Hematopoietic multipotent progenitor cell treated with erythropoietin and hydrocortisone succinate and interleukin-3 and kit ligand, for 17 days (in vitro differentiated cells): ENCODE results near the gene CPB2.

Experiments
- DNase-seq: peaks from one replicate; pipeline ENCODE4 v3.0.0-alpha.2; 2015; ENCODE audit warnings: low spot score

Gene CPB2

GRCh38 chr13:46050771-46051170 is 54.1 kb downstream of the CPB2 start:
- DNase-seq = no peak

- DNase-seq = no peak
These were observed 59.4 kb downstream of the CPB2 start for GRCh38 chr13:46045424-46045823.

DNA sequence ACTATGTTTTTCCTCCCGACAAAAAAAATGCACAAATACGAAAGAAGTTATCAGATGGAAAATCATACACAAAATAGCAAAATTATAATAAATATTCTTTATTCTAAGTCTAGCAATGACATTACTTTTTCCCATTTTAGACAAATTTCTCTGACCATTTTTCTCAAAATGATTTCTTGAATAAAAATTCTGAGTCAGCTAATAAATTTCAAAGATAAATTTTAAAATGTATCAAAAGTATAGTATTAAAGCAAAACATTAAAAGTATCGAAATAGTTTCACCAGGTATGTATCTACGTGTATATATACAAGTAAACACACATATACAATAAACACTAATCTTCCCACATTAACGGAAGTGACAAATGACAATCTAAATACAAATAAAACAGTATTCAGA is 61.2 kb downstream of the CPB2 start:
- DNase-seq = no peak

DNA sequence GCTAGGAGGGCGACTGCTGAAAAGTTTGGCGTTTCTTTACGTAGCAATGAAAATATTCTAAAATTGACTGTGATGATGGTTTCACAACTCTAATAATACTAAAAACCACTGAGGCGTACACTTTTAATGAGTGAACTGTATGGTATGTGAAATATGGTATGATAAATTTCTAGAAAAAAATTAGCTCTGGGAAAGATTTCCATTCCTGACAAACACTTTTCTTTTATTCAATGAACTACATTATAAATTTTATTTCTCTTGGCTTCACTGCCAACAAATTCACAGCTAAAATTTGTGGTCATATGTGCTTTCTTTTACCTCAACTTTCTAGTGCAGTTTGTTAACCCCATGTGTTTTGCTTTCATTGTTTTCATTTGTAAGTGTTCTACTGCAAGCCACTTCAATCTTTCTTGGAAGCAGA is 63.4 kb downstream of the CPB2 start:
- DNase-seq = no peak

DNA sequence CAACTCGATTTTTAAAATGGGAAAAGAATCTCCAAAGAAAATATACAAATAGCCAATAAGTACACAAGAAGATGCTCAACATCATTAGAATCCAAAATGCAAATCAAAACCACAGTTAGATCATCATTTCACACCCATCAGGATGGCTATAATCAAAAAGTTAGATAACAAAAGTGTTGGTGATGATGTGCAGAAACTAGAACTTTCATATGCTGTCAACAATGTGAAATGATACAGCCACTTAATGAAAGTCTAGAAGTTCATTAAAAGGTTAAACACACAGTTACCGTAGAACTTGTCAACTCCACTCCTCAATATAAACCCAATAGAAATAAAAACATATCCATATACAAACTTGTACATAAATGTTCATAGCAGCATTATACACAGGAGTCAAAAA is 64.1 kb downstream of the CPB2 start:
- no peak for DNase-seq

DNA sequence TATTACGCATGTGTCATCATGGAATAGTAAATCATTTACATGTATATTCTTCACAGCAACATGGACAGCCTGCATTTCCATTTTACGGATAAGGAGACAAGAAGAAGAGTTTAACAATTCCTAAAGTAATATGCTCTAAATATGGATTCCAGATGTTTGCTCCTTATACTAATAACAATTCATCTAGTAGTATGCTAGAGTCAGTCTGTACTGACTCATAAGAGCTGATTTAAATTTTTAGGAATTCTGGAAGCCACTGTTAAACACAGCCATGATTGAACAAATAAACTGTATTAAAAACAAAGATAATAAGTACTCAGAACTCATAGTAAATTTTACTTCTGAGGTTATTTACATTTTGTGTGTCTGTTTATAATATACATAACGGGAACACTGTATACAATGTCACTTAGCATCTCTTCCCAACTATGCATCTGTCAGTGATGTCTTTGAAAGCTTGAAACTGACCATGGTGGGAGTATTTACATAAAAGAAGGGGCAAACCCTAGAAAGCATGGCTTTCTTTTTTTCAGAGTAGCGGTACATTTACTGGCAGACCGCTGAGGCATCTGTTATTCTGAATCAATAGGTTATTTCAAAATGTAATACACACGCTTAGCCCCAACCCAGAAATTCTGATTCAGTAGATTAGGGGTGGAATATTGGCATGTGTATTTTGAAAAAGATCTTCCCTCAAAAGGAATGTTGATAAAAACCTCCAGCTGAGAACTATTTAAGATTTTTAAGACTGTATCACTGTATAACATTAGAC is 65.2 kb downstream of the CPB2 start:
- no peak for DNase-seq

DNA sequence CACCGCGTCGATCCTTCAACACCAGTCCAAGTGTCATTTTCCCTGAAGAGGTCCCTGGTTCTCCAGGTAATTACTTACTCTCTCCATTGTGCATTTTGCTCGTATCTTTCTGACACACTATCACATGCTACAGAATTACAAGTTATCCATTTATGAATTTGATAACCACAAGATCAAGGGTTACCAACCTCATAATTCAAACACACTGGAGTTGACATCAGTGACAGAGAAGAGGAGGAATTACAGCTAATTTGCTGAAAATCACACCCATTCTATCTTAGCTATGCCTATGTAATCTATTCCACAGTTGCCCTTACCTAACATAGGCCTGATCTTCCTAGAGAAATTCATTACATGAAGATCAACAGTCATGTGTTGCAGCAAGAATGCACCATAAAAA is 66.5 kb downstream of the CPB2 start:
- DNase-seq = no peak

DNA sequence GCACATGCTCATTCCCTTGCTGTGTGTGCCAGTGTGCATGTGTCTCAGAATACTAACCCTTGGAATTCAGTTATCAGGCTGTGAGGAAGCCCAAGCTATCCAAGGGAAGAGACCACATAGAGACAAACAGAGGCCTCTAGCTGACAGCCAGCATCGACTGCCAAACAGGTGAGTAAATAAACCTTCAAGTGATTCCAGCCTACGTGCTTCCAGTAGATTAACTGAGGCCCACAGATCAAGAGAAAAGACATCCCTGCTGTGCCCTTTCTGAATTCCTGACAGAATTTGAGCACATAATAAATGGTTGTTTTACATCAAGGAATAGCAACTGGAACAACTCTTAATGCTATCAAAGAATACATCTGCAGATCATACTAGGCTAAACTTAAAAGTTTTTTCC is 69.8 kb downstream of the CPB2 start:
- DNase-seq = no peak

- no peak for DNase-seq
These were observed 72.5 kb downstream of the CPB2 start for GRCh38 chr13:46032341-46032740.

DNA sequence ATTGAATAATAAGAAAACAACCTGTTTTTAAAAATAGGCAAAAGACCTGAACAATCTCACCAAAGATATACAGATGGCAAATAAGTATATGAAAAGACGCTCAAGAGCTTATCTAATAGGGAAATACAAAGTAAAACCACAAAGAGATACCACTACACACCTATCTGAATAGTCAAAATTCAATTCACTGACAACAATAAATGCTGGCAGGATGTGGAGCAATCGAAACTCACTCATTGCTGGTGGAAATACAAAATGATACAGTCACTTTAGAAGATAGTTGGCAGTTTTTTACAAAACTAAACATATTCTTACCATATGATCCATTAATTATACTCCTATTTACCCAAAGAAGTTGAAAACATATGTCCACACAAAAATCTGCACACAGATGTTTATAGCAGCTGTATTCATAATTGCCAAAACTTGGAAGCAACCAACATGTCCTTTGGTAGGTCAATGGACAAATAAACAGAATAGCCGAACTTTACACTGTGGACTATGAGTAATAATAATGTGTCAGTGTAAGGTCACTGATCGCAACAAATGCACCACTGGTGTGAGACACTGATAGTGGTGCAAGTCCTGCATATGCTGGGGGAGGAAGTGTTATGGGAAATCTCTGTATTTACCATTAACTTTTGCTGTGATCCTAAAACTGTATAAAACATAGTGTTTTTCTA is 73.1 kb downstream of the CPB2 start:
- DNase-seq = no peak

GRCh38 chr13:46025157-46025556 is 79.7 kb downstream of the CPB2 start:
- no peak for DNase-seq

DNA sequence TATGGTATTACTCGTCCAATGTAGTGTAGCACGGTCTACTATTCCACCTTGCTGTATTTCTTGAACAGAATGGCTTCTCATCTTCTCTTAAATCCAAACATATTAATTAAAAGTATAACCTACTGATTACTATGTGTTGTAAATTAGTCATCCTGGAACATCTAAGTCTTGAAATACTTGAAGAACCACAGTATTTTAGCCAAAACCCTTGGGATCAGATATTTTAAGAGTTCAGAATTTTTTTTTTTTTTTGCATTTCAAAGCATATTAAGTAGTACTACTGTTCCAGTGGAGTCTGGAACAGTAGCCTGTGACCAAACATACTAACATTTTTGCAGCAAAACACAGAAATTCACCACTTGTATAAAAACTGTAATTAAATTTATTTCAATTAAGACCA is 82.4 kb downstream of the CPB2 start:
- DNase-seq = no peak

GRCh38 chr13:46016216-46016615 is 88.6 kb downstream of the CPB2 start:
- DNase-seq = no peak

GRCh38 chr13:46015366-46015765 is 89.5 kb downstream of the CPB2 start:
- DNase-seq = no peak

DNA sequence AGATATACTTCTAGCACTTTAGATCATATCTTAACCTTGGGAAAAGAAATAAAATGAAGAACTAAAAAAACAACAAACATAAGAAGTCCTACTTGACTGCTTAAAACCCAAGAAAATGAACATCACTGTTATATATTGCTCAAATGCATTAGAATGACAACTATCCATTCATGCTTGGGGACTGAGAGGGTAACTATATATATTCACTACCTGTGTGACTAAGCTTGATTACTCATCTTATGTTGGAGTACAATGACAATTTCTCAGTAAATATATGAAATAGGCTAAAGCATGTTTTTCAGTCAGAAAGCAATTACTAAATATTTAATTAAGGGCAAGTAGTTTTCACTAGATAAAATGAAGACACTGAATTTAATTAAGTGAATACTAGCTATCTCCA is 92.4 kb downstream of the CPB2 start:
- DNase-seq = no peak

- no peak for DNase-seq
These were observed 94.7 kb downstream of the CPB2 start for GRCh38 chr13:46010148-46010547.

GRCh38 chr13:46008631-46009030 is 96.2 kb downstream of the CPB2 start:
- DNase-seq = no peak

DNA sequence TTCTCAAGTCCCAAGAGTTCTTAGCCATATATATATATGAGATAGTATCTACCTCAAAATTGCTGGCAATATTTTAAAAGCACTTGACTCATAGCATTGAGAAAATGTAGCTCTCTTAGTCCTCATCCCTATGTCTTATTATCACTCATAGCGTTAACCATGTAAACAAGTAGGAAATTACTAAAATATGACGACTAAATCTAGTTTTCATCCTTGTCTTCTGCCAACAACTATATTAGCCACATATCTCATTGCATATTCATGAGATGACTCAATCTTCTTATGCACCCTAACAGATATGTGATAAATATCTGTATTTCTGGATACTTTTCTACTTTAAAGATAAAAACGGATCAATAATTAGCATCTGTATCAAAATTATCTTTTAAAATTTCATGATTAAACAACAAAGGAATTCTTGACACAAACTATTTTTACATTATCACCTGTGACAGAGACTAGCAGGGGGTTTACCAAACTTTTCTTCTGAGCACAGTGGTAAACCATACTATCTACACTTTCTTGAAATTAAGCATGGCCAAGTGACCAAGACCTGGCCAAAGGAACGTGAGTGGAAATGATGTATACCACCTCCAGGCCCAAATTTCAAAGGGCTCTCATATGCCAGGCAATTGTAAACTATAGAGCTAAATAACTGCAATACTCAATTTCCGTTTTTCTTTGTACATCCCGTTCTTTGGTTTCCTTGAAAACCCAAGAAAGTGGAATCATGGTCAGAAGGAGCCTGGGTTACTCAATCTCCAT is 98.0 kb downstream of the CPB2 start:
- DNase-seq = no peak

GRCh38 chr13:46004491-46004890 is 100.3 kb downstream of the CPB2 start:
- DNase-seq = no peak
